Activated CD4-positive, alpha-beta memory T cell treated with anti-CD3 and anti-CD28 coated beads, Interleukin-2, amount 10 ng/mL, durations not matched to agents 7 days and 5 days (primary cell): ENCODE results near the gene TOMM20. TPM values are rescaled to one million over a fixed set of nuclear protein-coding genes. Genes with fewer than 3 reads are reported as not detected.
A peak's percentile ranks its signal among the peaks of the same experiment; 100 is the strongest.

Experiments
- CTCF ChIA-PET: fragments of 350-600 bp; sonication (Branson Sonifier 250); formaldehyde crosslinking; loops from one replicate; lab custom pipeline; 2021; ENCODE audit warnings: antibody characterized with exemption, inconsistent platforms; lab: Charles Lee
- POLR2A ChIA-PET: fragments of 350-600 bp; sonication (Branson Sonifier 250); formaldehyde crosslinking; loops from one replicate; lab custom pipeline; 2021; ENCODE audit warnings: antibody characterized with exemption; lab: Charles Lee
- DNase-seq: peaks from one replicate; pipeline ENCODE4 v3.0.0-alpha.2; 2020
- H3K27ac Mint-ChIP-seq: one replicate; pipeline ENCODE4 v1.8.0; 2021; ENCODE audit warnings: mild to moderate bottlenecking, mixed read lengths
- H3K27me3 Mint-ChIP-seq: one replicate; pipeline ENCODE4 v1.8.0; 2021; ENCODE audit warnings: mixed read lengths
- H3K36me3 Mint-ChIP-seq: one replicate; pipeline ENCODE4 v1.8.0; 2021; ENCODE audit warnings: low read depth, mixed read lengths
- H3K4me1 Mint-ChIP-seq: one replicate; pipeline ENCODE4 v1.8.0; 2021; ENCODE audit warnings: mixed read lengths
- H3K4me3 Mint-ChIP-seq: one replicate; pipeline ENCODE4 v1.8.0; 2021; ENCODE audit warnings: mild to moderate bottlenecking, mixed read lengths
- H3K9me3 Mint-ChIP-seq: one replicate; pipeline ENCODE4 v1.8.0; 2021; ENCODE audit warnings: mixed read lengths
- total RNA-seq, 2 experiments: library from RNA; stranded (reverse); gene quantifications; one replicate each; pipeline ENCODE4 v1.2.3, GENCODE V29; 2021

The TOMM20 gene
- total RNA-seq, 2 experiments from 2014 or later = 81.4 to 89.3 TPM

- no peak overlapping the region for H3K4me3 Mint-ChIP-seq
- peaks cover 66% of the 10 kb centered on the region for H3K36me3 Mint-ChIP-seq
- ChIA-PET POLR2A (interaction anchor here (0.9 to 6.7 kb wide), 5 partner anchors 11 to 24 kb away, joined by 3 to 42 read pairs (median 3); partner anchors contain the start of gene TOMM20), CTCF (interaction anchor here (0.5 to 1.2 kb wide), 4 partner anchors 13 to 142 kb away, joined by 3 read pairs; no protein-coding TSS in a partner anchor)
- peak; percentile 14 for DNase-seq
- no peaks in the 10 kb centered on the region for H3K9me3 Mint-ChIP-seq
- peaks cover 37% of the 10 kb centered on the region for H3K4me1 Mint-ChIP-seq
- no peak overlapping the region for H3K27ac Mint-ChIP-seq
- peaks cover under 1% of the 10 kb centered on the region for H3K27me3 Mint-ChIP-seq
Observed at GRCh38 chr1:235108876-235109275, 19.8 kb downstream of the TOMM20 start.

- H3K4me3 Mint-ChIP-seq = no peak overlapping the region
- CTCF ChIA-PET = interaction anchor here (0.5 to 5.0 kb wide), 4 partner anchors 14 to 308 kb away, joined by 3 to 41 read pairs (median 3); no protein-coding TSS in a partner anchor
- H3K9me3 Mint-ChIP-seq = no peaks in the 10 kb centered on the region
- peaks cover 35% of the 10 kb centered on the region for H3K4me1 Mint-ChIP-seq
- H3K36me3 Mint-ChIP-seq = peaks cover 61% of the 10 kb centered on the region
- no peak overlapping the region for H3K27ac Mint-ChIP-seq
- POLR2A ChIA-PET = interaction anchor here (0.6 to 6.7 kb wide), 4 partner anchors 12 to 25 kb away, joined by 3 to 42 read pairs (median 4); partner anchors contain the start of gene TOMM20
- DNase-seq = no peak
- peaks cover 2% of the 10 kb centered on the region for H3K27me3 Mint-ChIP-seq
Observed at GRCh38 chr1:235108185-235108593, 20.4 kb downstream of the TOMM20 start.

GRCh38 chr1:235107368-235108184 is 21.1 kb downstream of the TOMM20 start:
- Mint-ChIP-seq H3K36me3 (peaks cover 55% of the 10 kb centered on the region), H3K27ac (peak overlapping the region; percentile 13), H3K4me1 (peaks cover 39% of the 10 kb centered on the region), H3K9me3 (no peaks in the 10 kb centered on the region), H3K27me3 (peaks cover 2% of the 10 kb centered on the region), H3K4me3 (no peak overlapping the region)
- POLR2A ChIA-PET = interaction anchor here (0.6 to 6.7 kb wide), 7 partner anchors 12 to 53 kb away, joined by 3 to 42 read pairs (median 3); partner anchors contain the start of genes RBM34 and TOMM20
- CTCF ChIA-PET = interaction anchor here (1.2 to 5.0 kb wide), 3 partner anchors 14 to 309 kb away, joined by 3 to 41 read pairs (median 6); no protein-coding TSS in a partner anchor
- DNase-seq = peak; percentile 14

- Mint-ChIP-seq H3K27ac (peak overlapping the region; percentile 61), H3K27me3 (peaks cover 6% of the 10 kb centered on the region), H3K4me1 (peaks cover 45% of the 10 kb centered on the region), H3K9me3 (no peaks in the 10 kb centered on the region), H3K4me3 (no peak overlapping the region), H3K36me3 (peaks cover 48% of the 10 kb centered on the region)
- POLR2A ChIA-PET = interaction anchor here (1.4 to 6.7 kb wide), 4 partner anchors 16 to 54 kb away, joined by 3 to 42 read pairs (median 16); partner anchors contain the start of genes RBM34 and TOMM20
- peak; percentile 14 for DNase-seq
- CTCF ChIA-PET = interaction anchor here (0.7 to 5.0 kb wide), 7 partner anchors 11 to 408 kb away, joined by 3 to 41 read pairs (median 4); no protein-coding TSS in a partner anchor
Observed at GRCh38 chr1:235106457-235106856, 22.2 kb downstream of the TOMM20 start.

- H3K36me3 Mint-ChIP-seq = peaks cover 37% of the 10 kb centered on the region
- DNase-seq = peak; percentile 44
- ChIA-PET CTCF (interaction anchor here (0.6 to 5.0 kb wide), 31 partner anchors 9 to 866 kb away, joined by 3 to 41 read pairs (median 4); partner anchors contain the start of genes B3GALNT2 and RBM34), POLR2A (interaction anchor here (0.7 to 6.7 kb wide), 9 partner anchors 9 to 627 kb away, joined by 3 to 42 read pairs (median 5); partner anchors contain the start of genes ARID4B, GGPS1, RBM34 and TARBP1)
- H3K27ac Mint-ChIP-seq = peak overlapping the region; percentile 85
- peaks cover 42% of the 10 kb centered on the region for H3K4me1 Mint-ChIP-seq
- H3K4me3 Mint-ChIP-seq = peak overlapping the region; percentile 60
- H3K9me3 Mint-ChIP-seq = no peaks in the 10 kb centered on the region
- H3K27me3 Mint-ChIP-seq = peaks cover 8% of the 10 kb centered on the region
Observed at GRCh38 chr1:235105051-235106043, 23.3 kb downstream of the TOMM20 start.

- H3K4me1 Mint-ChIP-seq = peaks cover 42% of the 10 kb centered on the region
- CTCF ChIA-PET = interaction anchor here (0.6 to 1.2 kb wide), 7 partner anchors 10 to 612 kb away, joined by 3 to 9 read pairs (median 4); no protein-coding TSS in a partner anchor
- peaks cover 8% of the 10 kb centered on the region for H3K27me3 Mint-ChIP-seq
- POLR2A ChIA-PET = interaction anchor here (1.2 kb wide), 1 partner anchor 491 kb away, joined by 3 read pairs; no protein-coding TSS in a partner anchor
- no peaks in the 10 kb centered on the region for H3K9me3 Mint-ChIP-seq
- H3K4me3 Mint-ChIP-seq = no peak overlapping the region
- peaks cover 16% of the 10 kb centered on the region for H3K36me3 Mint-ChIP-seq
- DNase-seq = peak; percentile 14
- no peak overlapping the region for H3K27ac Mint-ChIP-seq
Observed at GRCh38 chr1:235102993-235103411, 25.6 kb downstream of the TOMM20 start.

GRCh38 chr1:235102259-235102582 is 26.4 kb downstream of the TOMM20 start:
- Mint-ChIP-seq H3K27me3 (peaks cover 9% of the 10 kb centered on the region), H3K9me3 (no peaks in the 10 kb centered on the region), H3K27ac (no peak overlapping the region), H3K4me3 (no peak overlapping the region), H3K36me3 (peaks cover 9% of the 10 kb centered on the region), H3K4me1 (peaks cover 39% of the 10 kb centered on the region)
- ChIA-PET POLR2A (no interaction called here), CTCF (interaction anchor here (0.6 to 1.2 kb wide), 4 partner anchors 188 to 611 kb away, joined by 3 to 9 read pairs (median 4); no protein-coding TSS in a partner anchor)
- DNase-seq = no peak

GRCh38 chr1:235101558-235102258 is 26.9 kb downstream of the TOMM20 start:
- Mint-ChIP-seq H3K4me1 (peaks cover 35% of the 10 kb centered on the region), H3K36me3 (peaks cover 5% of the 10 kb centered on the region), H3K9me3 (no peaks in the 10 kb centered on the region), H3K4me3 (no peak overlapping the region), H3K27ac (no peak overlapping the region), H3K27me3 (peaks cover 11% of the 10 kb centered on the region)
- DNase-seq = peak; percentile 15
- CTCF ChIA-PET = interaction anchor here (0.6 to 1.0 kb wide), 2 partner anchors 152 to 188 kb away, joined by 3 read pairs; no protein-coding TSS in a partner anchor
- POLR2A ChIA-PET = no interaction called here

- peaks cover 3% of the 10 kb centered on the region for H3K36me3 Mint-ChIP-seq
- peaks cover 29% of the 10 kb centered on the region for H3K4me1 Mint-ChIP-seq
- H3K9me3 Mint-ChIP-seq = no peaks in the 10 kb centered on the region
- ChIA-PET POLR2A (no interaction called here), CTCF (interaction anchor here (1.0 kb wide), 1 partner anchor 153 kb away, joined by 3 read pairs; no protein-coding TSS in a partner anchor)
- DNase-seq = peak; percentile 14
- peaks cover 11% of the 10 kb centered on the region for H3K27me3 Mint-ChIP-seq
- H3K27ac Mint-ChIP-seq = no peak overlapping the region
- H3K4me3 Mint-ChIP-seq = no peak overlapping the region
Observed at GRCh38 chr1:235100194-235100772, 28.4 kb downstream of the TOMM20 start.

GRCh38 chr1:235098991-235099390 is 29.6 kb downstream of the TOMM20 start:
- DNase-seq = peak; percentile 14
- ChIA-PET CTCF (interaction anchor here (1.1 kb wide), 1 partner anchor 21 kb away, joined by 4 read pairs; no protein-coding TSS in a partner anchor), POLR2A (no interaction called here)
- H3K27me3 Mint-ChIP-seq = peaks cover 11% of the 10 kb centered on the region
- H3K9me3 Mint-ChIP-seq = no peaks in the 10 kb centered on the region
- peaks cover 3% of the 10 kb centered on the region for H3K36me3 Mint-ChIP-seq
- peaks cover 17% of the 10 kb centered on the region for H3K4me1 Mint-ChIP-seq
- H3K4me3 Mint-ChIP-seq = no peak overlapping the region
- no peak overlapping the region for H3K27ac Mint-ChIP-seq

- Mint-ChIP-seq H3K4me3 (no peak overlapping the region), H3K36me3 (no peaks in the 10 kb centered on the region), H3K27me3 (peaks cover 9% of the 10 kb centered on the region), H3K27ac (no peak overlapping the region), H3K4me1 (peaks cover 18% of the 10 kb centered on the region), H3K9me3 (no peaks in the 10 kb centered on the region)
- ChIA-PET CTCF (interaction anchor here (0.6 to 1.1 kb wide), 2 partner anchors 21 to 603 kb away, joined by 4 read pairs; no protein-coding TSS in a partner anchor), POLR2A (no interaction called here)
- peak; percentile 7 for DNase-seq
Observed at GRCh38 chr1:235098547-235098946, 30.1 kb downstream of the TOMM20 start.
